OCI-LY1 (cell line): ENCODE results near the gene STK17B.

Experiments used
- CTCF ChIP-seq: fragments of 200-600 bp; sonication (generic), shearing (Covaris generic); IDR thresholded peaks from 2 replicates; pipeline ENCODE4 v1.5.1; 2017; ENCODE audit warnings: mild to moderate bottlenecking, antibody characterized with exemption, low read length, moderate library complexity, mixed read lengths
- EZH2 ChIP-seq: fragments of 200-600 bp; sonication (generic), shearing (Covaris generic); IDR thresholded peaks from 2 replicates; pipeline ENCODE4 v1.8.0; 2017; ENCODE audit warnings: borderline replicate concordance, mixed run types, mild to moderate bottlenecking, antibody characterized with exemption, low read length, moderate library complexity, mixed read lengths

DNA sequence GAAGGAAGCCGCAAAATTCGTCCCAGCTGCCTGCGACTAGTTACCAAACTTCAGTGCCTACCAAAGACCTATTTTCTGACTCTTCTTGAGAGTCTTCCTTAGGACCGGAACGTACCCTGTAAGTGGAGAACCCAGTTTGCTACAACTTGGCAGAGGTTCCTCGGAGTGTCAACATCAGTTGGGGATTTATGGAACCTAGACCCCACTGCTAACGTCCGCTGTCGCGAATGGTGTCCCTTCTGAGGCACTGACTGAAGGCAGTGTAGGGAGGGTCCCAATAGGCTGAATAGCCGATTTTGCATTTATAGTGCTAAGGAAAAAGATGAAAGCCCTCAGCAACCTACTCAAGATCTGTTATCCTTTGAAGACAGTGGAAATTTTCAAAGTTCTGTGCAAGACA lies 568 bp upstream of the STK17B start:
- no peak for TF ChIP-seq EZH2
- TF ChIP-seq CTCF, result no peak
